ENCODE data around the gene TMEM18.

GRCh38 chr2:668000-668398, 9.2 kb downstream of the TMEM18 start:
- TF ChIP-seq GMEB2 (CRISPR knock-in tag; IDR thresholded peaks at IDR 0.05; ENCODE audit: low read depth) = no peak
- TF ChIP-seq GABPA (IDR thresholded peaks at IDR 0.05; ENCODE audit: low read depth, low read length) = no peak
- no peak for TF ChIP-seq GABPA (CRISPR knock-in tag; IDR thresholded peaks at IDR 0.05; ENCODE audit: low read depth)
- TF ChIP-seq CTCF (CRISPR knock-in tag; IDR thresholded peaks at IDR 0.05) = no peak
- TF ChIP-seq ARNTL (CRISPR knock-in tag; IDR thresholded peaks at IDR 0.05) = no peak
- TF ChIP-seq SIX4 (CRISPR knock-in tag; IDR thresholded peaks at IDR 0.05) = no peak
- no peak for TF ChIP-seq HMG20A (CRISPR knock-in tag; IDR thresholded peaks at IDR 0.05; ENCODE audit: borderline replicate concordance)
- TF ChIP-seq PRMT3 (CRISPR knock-in tag; IDR thresholded peaks at IDR 0.05; ENCODE audit: borderline replicate concordance, low read depth) = no peak

Data from HepG2 (cell line).